A549 (cell line): ENCODE measurements around the gene BRAT1.

Experiments
- CBX2 ChIP-seq: fragments of 200-600 bp; sonication (generic); IDR thresholded peaks from 2 replicates; pipeline ENCODE4 v1.6.1; 2016; ENCODE audit warnings: low read depth, mild to moderate bottlenecking, borderline replicate concordance
- CEBPB ChIP-seq, 2 experiments: fragments of >200 bp in 1 of 2; sonication (Bioruptor Twin) in 1 of 2; formaldehyde crosslinking in 1 of 2; IDR thresholded peaks; 2 replicates each; pipeline ENCODE4 v1.6.1; 2012 to 2016
- CTCF ChIP-seq: fragments of >200 bp; sonication (Bioruptor Twin); formaldehyde crosslinking; IDR thresholded peaks from 3 replicates; pipeline ENCODE4 v1.5.1; 2016
- ELK1 ChIP-seq: fragments of 150-350 bp; IDR thresholded peaks from 2 replicates; pipeline ENCODE4 v1.6.1; 2014; ENCODE audit warnings: low read depth, mild to moderate bottlenecking, low read length
- EP300 ChIP-seq, 2 experiments: fragments of >200 bp; sonication (Bioruptor Twin); formaldehyde crosslinking; IDR thresholded peaks; 2 replicates in 1 of 2; 3 replicates in 1 of 2; pipeline ENCODE4 v1.6.1; 2016 to 2017
- GATA3 ChIP-seq: IDR thresholded peaks from 2 replicates; pipeline ENCODE4 v1.6.1; 2012; ENCODE audit warnings: borderline replicate concordance
- HDAC2 ChIP-seq: fragments of 200-600 bp; sonication (generic); IDR thresholded peaks from 2 replicates; pipeline ENCODE4 v1.6.1; 2016
- JUN ChIP-seq, 2 experiments: fragments of >200 bp; sonication (Bioruptor Twin); formaldehyde crosslinking; IDR thresholded peaks; 2 replicates in 1 of 2; 3 replicates in 1 of 2; pipeline ENCODE4 v1.6.1; 2016 to 2017
- PHF8 ChIP-seq: fragments of 200-600 bp; sonication (generic); IDR thresholded peaks from 2 replicates; pipeline ENCODE4 v1.6.1; 2016; ENCODE audit warnings: low read depth, mild to moderate bottlenecking, antibody characterized with exemption, moderate library complexity, borderline replicate concordance
- POLR2A ChIP-seq: IDR thresholded peaks from 2 replicates; pipeline ENCODE4 v1.6.1; 2012; ENCODE audit warnings: mild to moderate bottlenecking, low read length
- RAD21 ChIP-seq, 2 experiments: fragments of >200 bp in 1 of 2; sonication (Bioruptor Twin) in 1 of 2; formaldehyde crosslinking in 1 of 2; IDR thresholded peaks in 1 of 2; conservative IDR thresholded peaks in 1 of 2; 2 replicates in 1 of 2; 3 replicates in 1 of 2; pipeline ENCODE4 v1.6.1; 2012 to 2018; ENCODE audit warnings: inconsistent platforms in 1 of 2

- TF ChIP-seq CTCF (no peak), JUN (IDR thresholded peaks at IDR 0.05) (no peak), HDAC2 (no peak), CEBPB (IDR thresholded peaks at IDR 0.05) (no peak), POLR2A (no peak), ELK1 (no peak), CBX2 (no peak), GATA3 (no peak), RAD21 (conservative IDR thresholded peaks at IDR 0.05 in 1 of 2, IDR thresholded peaks at IDR 0.05 in 1 of 2) (no peak), PHF8 (no peak), EP300 (IDR thresholded peaks at IDR 0.05) (no peak)
These were observed 57.6 kb downstream of the BRAT1 start for GRCh38 chr7:2497500-2498336.
